Measurements from ENCODE around the gene OSTN.
"Not testable (repeated sequence)": the region's sequence is repeated elsewhere in the genome, so short reads cannot be mapped to it uniquely, and the experiment has no call there.

The OSTN gene, protein sequence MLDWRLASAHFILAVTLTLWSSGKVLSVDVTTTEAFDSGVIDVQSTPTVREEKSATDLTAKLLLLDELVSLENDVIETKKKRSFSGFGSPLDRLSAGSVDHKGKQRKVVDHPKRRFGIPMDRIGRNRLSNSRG

DNA sequence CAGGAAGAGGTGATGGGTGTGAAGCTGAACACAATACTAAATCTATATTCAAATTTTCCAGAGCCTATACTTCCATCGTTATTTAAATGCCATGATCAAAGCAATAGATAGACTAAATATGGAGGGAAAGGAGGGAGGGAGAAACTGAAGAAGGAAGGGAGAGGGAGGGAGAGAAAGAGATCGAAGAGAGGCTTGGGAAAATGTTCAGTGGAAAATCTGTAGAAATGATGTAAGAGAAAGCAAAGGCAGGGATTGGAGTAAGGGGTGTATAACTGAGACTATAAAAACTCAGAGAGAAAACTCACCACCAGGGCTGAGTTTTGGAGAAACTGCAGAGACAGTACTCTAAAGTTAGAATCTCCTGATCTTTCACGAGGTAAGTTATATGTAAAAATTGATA lies at the start of gene OSTN:
Gene OSTN (plus strand): TSS at position 310 of the 400 bp plus-strand sequence. CDS start 13,292 bp downstream, outside the sequence.
- no peak for DNase-seq (ENCODE audit: insufficient read length, low spot score)

DNA sequence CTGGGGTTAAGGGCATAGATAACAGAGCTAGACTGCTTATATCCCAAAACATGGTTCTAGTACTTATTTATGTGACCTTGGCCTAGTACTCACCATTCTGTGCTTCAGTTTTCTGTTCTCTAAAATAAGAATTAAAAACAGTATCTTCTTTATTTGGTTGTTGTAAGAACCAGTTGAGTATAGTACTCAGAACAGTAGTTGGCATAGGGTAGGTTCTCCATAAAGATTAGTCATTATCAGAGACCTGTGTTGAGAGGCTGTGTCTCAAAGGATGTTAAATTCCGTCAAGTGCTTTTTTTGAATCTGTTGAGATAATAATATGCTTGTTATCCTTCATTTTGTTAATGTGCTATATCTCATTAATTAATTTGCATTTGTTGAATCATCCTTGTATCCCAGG lies 47.4 kb upstream of the OSTN start:
- DNase-seq (ENCODE audit: insufficient read length, low spot score) (no peak), FAIRE-seq (no peak)

More for the DNA sequence above, at the start of gene OSTN:
- no peak for FAIRE-seq

DNA sequence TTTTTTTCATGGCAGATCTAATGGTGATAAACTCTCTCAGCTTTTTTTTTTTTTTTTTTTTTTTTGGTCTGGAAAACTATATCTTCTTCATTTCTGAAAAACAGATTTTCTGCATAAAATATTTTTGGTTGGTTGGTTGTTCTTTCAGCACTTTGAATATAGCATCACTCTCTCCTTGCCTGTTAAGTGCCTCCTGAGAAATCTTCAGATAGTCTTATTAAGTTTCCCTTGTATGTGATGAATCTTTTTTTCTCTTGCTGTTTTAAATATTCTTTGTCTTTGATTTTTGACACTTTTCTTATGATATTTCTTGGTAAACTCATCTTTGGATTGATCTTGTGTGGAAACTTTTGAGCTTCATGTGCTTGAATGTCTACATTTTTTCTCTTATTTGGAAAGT lies 44.2 kb upstream of the OSTN start:
- FAIRE-seq = no peak
- DNase-seq (ENCODE audit: insufficient read length, low spot score) = no peak

DNA sequence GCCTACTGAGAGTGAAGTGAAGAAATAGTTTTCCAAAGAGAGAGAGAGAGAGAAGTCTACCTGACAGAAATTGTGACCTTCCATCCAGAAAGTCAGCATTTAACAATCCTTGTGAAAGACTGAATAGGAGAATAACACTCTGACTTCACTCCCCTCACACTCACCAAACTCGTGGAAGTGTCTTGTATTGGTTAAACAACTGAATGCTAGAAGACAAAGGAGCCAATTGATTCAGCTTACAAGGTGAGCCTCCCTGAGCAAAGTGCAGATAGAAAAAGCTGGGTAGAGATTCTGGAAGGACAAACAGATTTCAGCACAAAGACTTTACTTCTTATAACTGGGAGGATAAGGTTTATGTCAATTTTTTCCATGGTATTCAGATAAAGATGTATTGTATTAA lies 40.8 kb upstream of the OSTN start:
- FAIRE-seq (no peak), DNase-seq (ENCODE audit: insufficient read length, low spot score) (no peak)

DNA sequence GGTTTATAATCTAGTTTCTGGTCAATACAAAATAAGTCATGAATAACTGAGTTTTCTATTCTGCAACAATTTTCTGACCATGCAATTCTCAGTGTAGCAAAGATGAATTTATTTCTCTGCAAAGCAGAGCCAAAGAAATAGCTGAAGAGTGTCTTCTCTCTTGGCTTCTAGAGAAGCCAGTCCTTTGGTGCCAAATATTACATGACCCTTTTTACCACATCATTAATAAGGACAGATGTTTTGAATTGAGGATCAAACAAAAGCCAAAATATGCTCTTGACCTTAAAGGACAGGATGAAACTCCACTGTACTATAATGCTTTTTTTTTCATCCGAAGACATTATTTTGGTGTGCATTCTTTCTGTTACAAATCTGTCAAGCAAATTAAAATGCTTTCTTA lies 40.2 kb upstream of the OSTN start:
- DNase-seq (ENCODE audit: insufficient read length, low spot score) (no peak), FAIRE-seq (no peak)

DNA sequence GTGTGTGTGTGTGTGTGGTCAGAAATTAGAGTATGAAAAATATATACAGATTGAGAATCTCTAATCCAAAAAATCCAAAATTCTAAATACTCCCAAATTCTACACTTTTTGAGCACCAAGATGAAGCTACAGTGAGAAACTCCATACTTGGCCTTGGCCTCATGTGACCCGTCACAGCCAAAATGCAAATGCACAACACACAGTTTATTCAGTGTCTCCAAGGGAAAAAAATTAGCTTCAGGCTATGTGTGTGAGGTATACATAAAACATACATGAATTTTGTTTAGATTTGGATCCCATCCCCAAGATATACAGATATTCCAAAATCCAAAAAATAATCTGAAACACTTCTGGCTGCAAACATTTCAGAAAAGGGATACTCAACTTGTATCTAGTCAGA lies 33.2 kb upstream of the OSTN start:
- no peak for DNase-seq (ENCODE audit: insufficient read length, low spot score)

DNA sequence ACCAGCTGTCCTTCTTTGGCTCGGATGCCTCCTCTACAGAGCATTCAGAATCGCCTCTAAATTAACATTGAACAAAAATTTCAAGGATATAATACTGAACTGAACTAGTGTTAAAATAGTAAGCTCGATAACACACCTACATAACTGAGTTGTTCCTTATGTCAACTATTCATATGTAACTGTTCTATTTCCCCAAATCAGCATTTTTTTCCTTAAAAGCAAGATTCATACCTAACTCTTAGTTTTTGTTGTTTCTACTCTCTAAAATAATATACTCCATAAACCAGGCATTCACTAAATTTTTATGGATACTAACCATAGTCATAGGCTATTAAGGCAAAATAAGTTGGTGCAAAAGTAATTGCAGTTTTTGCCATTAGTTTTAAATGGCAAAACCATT lies 32.7 kb upstream of the OSTN start:
- FAIRE-seq = no peak
- DNase-seq (ENCODE audit: insufficient read length, low spot score) = no peak

More for the DNA sequence above, 33.2 kb upstream of the OSTN start:
- no peak for FAIRE-seq

DNA sequence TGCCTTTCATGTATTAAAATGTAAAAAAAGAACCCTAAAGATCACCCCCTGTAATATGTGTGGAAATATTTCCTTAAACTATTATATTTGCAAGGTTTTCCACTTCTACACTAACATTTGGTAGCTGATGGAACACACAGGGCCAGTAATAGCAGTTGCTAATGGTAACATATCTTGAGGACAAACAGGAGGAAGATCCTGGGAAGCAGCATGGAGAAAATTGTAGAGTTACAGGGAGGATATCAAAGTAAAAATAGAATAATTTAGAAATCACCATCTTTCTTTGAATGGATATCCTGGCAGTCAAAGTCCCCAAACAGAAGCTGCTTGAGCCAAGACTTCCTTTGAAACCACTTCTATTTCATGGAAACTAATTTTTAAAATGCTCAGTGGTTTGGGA lies 29.5 kb upstream of the OSTN start:
- FAIRE-seq (no peak), DNase-seq (ENCODE audit: insufficient read length, low spot score) (no peak)

DNA sequence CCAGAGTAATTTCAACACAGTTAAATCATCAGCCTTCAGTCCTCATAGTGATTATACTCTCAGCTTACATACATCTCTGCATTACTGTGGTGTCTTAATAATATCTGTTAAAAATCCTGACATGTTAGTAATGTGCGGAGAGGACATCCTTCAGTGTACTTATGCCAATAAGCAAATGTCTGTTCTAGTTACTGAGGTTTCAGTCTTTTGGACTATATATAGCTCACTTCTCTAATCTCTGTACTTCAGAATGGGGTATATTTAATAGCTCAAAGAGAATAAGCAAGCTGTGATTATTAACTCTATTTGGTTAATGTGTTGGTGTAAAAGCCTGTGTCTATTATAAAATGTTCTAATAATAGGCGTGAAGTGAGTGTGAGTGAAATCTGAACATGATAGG lies 28.9 kb upstream of the OSTN start:
- DNase-seq (ENCODE audit: insufficient read length, low spot score) = no peak
- FAIRE-seq = no peak

DNA sequence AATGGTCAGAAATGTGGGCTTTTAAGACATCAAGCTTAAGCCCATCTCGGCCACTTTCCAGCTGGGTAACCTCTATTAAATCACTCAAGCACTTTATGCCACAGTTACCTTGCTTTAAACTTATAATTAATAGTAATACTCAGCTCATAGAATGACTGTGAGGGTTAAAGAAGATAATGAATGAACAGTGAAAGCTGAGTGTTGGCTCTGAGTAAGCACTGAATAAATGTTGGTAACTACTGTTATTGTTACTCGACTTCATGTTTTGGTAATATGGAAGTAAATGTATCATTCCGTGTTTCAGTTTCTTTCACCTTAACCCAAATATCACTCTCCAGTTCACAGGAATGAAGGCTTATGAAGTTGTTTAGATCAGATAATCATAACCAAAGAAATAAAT lies 23.9 kb upstream of the OSTN start:
- no peak for DNase-seq (ENCODE audit: insufficient read length, low spot score)
- no peak for FAIRE-seq

DNA sequence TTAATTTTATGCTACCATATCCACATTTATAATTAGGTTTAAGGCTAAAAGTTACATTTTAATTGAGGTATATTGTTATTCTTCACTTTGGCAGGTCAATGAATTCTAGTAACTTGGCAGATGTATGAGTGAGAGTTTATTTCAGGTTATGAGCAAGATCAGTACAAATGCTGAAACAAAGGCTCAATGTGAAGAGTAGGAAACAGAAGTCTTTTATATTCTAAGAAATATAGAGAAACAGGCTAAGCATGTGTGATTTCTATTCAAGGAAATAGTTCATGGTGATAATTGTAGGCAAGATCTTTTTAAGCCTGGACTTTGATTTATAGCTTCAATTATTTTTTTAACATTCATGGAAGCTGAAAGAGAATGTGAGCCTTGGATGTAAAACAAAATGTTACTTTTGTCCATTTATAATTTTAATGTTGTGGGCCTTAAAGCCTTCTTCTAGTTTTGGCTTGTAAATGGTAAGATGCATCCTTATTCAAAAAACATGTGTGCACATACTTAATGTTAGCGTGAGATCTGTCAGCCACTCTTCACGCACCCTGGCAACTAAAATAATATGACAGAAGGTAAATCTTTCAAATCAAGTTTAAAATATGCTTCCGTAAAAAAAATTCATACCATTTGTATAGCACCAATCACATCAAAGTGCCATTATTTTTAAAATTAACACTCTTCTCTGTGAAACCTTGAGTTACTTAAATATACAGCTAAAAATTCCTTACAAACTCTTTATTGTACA lies 22.8 kb upstream of the OSTN start:
- FAIRE-seq (no peak), DNase-seq (ENCODE audit: insufficient read length, low spot score) (no peak)

DNA sequence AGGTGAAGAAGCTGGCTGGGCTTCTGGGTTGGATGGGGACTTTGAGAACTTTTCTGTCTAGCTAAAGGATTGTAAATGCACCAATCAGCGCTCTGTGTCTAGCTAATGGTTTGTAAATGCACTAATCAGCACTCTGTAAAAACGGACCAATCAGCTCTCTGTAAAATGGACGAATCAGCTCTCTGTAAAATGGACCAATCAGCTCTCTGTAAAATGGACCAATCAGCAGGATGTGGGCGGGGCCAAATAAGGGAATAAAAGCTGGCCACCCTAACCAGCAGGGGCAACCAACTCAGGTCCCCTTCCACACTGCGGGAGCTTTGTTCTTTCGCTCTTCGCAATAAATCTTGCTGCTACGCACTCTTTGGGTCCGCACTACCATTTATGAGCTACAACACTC lies 13.7 kb upstream of the OSTN start:
- FAIRE-seq = not testable (repeated sequence)

DNA sequence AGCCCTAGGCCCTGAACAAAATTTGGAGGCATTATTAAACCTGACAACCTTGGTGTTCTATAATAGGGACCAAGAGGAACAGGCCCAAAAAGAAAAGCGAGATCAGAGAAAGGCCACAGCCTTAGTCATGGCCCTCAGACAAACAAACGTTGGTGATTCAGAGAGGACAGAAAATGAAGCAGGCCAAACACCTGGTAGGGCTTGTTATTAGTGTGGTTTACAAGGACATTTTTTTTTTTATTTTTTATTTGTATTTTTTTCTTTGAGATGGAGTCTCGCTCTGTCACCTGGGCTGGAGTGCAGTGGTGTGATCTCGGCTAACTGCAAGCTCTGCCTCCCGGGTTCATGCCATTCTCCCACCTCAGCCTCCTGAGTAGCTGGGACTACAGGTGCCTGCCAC lies 10.8 kb upstream of the OSTN start:
- not testable (repeated sequence) for DNase-seq (ENCODE audit: insufficient read length, low spot score); FAIRE-seq

More for the DNA sequence above, 13.7 kb upstream of the OSTN start:
- DNase-seq (ENCODE audit: insufficient read length, low spot score) = not testable (repeated sequence)

DNA sequence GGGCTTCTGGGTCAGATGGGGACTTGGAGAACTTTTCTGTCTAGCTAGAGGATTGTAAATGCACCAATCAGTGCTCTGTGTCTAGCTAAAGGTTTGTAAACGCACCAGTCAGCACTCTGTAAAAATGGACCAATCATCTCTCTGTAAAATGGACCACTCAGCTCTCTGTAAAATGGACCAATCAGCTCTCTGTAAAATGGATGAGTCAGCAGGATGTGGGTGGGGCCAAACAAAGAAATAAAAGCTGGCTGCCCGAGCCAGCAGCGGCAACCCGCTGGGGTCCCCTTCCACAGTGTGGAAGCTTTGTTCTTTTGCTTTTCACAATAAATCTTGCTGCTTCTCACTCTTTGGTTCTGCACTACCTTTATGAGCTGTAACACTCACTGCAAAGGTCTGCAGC lies 6.8 kb upstream of the OSTN start:
- not testable (repeated sequence) for DNase-seq (ENCODE audit: insufficient read length, low spot score); FAIRE-seq

DNA sequence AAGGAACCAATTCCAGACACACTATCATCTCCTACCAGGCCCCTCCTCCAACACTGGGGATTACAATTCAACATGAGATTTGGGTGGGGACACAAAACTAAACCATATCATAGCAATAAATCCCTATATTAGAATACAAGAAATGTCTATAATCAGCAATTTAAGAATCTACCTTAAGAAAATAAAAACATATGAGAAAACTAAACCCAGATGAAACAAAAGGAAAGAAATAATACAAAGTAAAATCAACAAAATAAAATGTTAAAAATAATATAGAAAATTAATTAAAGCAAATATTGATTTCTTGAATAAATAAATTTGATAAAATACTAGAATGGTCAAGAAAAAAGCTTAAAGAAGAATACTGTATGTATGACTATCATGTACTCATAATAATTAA lies 6.1 kb upstream of the OSTN start:
- DNase-seq (ENCODE audit: insufficient read length, low spot score) (no peak), FAIRE-seq (no peak)

DNA sequence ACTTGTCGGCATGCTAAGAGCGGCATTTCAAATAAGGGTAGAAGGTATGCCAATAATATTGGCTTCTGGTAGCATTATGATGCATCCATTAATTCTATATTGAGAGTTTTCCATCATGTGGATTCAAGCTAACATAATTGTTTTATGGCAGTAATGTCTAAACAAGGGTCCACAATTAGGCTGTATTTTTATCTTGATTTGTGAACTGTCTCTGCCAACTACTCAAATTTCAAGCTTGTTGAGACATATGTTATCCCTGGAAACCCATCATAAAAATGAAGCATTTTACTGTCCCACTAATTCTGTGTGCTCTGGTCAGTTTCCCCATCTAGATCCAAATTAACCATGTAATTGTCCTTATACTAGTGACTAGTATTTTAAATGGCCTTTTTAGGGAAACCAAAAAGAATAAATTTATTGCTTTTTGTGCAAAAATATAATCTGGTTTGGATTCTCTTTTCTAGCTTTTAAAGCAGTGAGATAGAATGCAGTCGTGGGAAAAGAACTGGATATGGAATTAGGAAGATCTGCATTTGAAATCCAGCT lies 1.2 kb upstream of the OSTN start:
- FAIRE-seq (no peak), DNase-seq (ENCODE audit: insufficient read length, low spot score) (no peak)

DNA sequence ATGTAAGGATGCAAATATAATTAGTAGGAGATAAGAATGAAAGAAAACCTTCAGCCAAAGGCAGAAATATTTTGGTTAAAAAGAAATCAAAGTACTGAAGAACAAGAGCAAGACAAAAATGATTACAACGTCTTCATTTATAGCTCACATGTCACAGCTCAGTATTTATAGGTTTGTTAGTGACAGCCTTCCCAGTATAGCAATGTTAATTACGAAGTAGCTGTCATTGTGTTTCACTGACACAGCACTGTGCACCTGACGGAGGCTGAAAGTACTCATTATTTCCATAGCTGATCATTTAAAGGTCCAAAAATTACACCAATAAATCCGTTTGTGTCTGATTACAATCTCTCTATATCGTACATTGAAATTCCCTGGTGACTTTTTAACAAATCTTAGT lies 561 bp upstream of the OSTN start:
- no peak for FAIRE-seq
- DNase-seq (ENCODE audit: insufficient read length, low spot score) = no peak

DNA sequence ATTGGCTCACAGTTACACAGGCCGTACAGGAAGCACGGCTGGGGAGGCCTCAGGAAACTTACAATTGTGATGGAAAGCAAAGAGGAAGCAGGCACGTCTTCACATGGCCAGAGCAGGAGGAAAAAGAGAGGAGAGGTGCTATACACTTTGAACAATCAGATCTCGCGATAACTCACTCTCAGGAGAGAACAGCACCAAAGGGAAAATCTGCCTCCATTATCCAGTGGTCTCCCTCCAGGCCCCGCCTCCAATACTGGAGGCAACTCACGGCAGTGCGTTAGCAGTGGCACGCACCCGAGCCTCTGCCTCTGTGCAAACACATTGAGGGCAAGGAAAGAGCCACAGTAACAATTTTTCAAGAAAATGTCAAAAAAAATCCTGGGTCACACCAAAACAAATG lies 11.0 kb downstream of the OSTN start:
- no peak for FAIRE-seq

DNA sequence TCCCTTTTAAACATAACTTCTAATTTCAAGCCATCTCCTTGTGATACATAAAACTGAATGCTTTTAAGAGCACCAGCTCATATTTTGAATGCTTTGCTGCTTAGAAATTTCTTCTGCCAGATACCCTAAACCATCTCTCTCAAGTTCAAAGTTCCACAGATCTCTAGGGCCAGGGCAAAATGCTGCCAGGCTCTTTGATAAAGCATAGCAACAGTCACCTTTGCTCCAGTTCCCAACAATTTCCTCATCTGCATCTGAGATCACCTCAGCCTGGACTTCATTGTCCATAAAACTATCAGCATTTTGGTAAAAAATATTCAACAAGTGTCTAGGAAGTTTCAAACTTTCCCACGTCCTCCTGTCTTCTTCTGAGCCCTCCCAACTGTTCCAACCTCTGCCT lies 17.5 kb downstream of the OSTN start:
- DNase-seq (ENCODE audit: insufficient read length, low spot score) = no peak
- FAIRE-seq = no peak

More for the DNA sequence above, 11.0 kb downstream of the OSTN start:
- no peak for DNase-seq (ENCODE audit: insufficient read length, low spot score)

DNA sequence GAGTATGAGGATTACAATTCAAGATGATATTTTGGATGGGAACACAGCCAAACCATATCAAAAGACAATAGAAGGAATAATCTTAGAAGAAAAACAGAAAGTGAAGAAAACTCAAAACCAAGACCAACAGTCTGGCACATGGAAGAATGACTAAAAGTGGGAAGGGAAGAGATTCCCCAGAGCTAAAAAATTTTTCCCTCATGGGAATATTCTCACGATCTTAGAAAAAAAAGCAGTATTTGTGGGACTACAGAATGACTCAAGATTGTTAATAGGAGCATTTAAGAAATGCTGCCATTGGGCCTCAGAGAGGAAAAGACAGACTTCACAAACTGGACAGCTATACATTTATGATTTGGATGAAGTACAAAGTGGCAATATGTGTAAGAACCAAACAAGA lies 18.3 kb downstream of the OSTN start:
- DNase-seq (ENCODE audit: insufficient read length, low spot score) = no peak
- FAIRE-seq = no peak

DNA sequence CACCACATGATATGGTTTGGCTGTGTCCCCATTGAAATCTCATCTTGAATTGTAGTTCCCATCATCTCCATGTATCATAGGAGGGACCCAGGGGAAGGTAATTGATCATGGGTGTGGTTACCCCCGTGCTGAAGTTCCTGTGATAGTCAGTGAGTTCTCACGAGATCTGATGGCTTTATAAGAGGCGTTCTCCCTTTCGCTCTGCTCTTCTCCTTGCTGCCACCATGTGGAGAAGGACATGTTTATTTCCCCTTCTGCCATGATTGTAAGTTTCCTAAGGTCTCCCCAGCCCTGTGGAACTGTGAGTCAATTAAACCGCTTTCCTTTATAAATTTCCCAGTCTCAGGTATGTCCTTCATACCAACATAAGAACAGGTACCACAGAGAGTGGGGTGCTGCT lies 21.9 kb downstream of the OSTN start:
- FAIRE-seq (no peak), DNase-seq (ENCODE audit: insufficient read length, low spot score) (no peak)

DNA sequence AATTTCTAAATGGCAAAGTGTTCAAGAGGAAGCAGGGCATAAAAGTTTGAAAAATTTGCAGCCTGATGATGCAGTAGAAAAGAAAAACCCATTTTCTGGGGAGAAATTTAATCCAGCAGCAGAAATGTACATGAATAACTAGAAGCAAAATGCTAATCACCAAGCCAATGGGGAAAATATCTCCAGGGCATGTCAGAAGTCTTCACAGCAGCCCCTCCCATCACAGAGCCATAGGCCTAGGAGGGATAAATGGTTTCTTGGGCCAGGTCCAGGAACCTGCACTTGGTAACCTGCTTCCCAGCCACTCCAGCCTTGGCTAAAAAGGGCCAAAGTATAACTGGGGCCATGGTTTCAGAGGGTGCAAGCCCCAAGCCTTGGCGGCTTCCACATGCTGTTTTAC lies 22.6 kb downstream of the OSTN start:
- FAIRE-seq (no peak), DNase-seq (ENCODE audit: insufficient read length, low spot score) (no peak)

Measured in HTR-8/SVneo (cell line).